Effector memory CD4-positive, alpha-beta T cell (primary cell): ENCODE data around the gene RBP3.

Experiments used
- DNase-seq, 3 donors: peaks; one replicate each; pipeline ENCODE4 v3.0.0-alpha.2; 2020
- H3K27ac ChIP-seq: 2 replicates; pipeline ENCODE4 v1.7.0; 2013; ENCODE audit warnings: mild to moderate bottlenecking, low read length, moderate library complexity; ENCODE audit not compliant: insufficient read depth, poor library complexity, severe bottlenecking
- H3K27me3 ChIP-seq: replicated peaks from 2 replicates; pipeline ENCODE4 v1.7.0; 2013; ENCODE audit warnings: mild to moderate bottlenecking, low read length; ENCODE audit not compliant: insufficient read depth, control insufficient read depth, poor library complexity, severe bottlenecking
- H3K36me3 ChIP-seq: 2 replicates; pipeline ENCODE4 v1.7.0; 2013; ENCODE audit warnings: mild to moderate bottlenecking, low read length, moderate library complexity; ENCODE audit not compliant: control insufficient read depth, insufficient read depth
- H3K4me1 ChIP-seq: 2 replicates; pipeline ENCODE4 v1.7.0; 2013; ENCODE audit warnings: low read length, mild to moderate bottlenecking; ENCODE audit not compliant: control insufficient read depth, insufficient read depth, poor library complexity, severe bottlenecking
- H3K4me3 ChIP-seq: 2 replicates; pipeline ENCODE4 v1.7.0; 2013; ENCODE audit warnings: low read length, low read depth, mild to moderate bottlenecking; ENCODE audit not compliant: insufficient read depth, poor library complexity, severe bottlenecking
- H3K9me3 ChIP-seq: 2 replicates; pipeline ENCODE4 v1.7.0; 2013; ENCODE audit warnings: mild to moderate bottlenecking, low read length, moderate library complexity; ENCODE audit not compliant: control insufficient read depth

The RBP3 gene

DNA sequence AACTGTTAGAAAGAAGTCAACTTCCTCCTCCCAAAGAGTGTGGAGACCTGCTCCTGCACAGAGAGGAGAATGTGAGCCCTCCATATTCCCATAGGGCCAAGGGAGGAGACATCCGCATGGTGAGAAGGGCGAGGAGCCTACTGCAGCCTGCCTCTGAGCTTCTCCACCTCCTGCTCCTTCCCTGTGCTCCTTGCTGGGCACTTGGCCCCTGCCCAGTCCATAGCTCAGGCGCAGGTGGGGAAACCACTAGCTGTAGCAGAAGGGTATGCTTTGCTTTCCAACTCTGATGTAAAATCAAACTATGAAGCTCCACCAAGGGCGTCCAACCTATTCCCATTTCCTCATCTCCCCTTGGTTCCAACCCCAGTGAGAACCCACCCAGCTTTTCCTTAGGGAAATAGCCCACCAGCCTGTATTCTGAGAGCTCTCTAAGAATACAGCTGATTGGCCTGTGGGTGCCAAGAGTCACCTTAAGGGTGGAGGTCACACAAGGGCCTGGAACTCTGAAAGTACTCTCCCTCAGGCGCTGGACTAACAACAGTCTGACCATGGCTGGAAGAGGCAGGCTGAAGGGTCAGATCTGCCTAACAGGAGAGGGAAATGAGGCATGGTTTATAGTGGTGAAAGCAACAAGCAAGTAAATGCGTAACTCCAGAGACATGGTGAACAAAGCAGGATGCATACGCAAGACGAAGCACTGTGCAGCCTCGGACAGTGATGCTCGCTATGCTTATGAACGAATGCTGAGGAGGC lies 22.0 kb downstream of the RBP3 start:
- peaks cover 4% of the 10 kb centered on the region for H3K4me1 ChIP-seq
- H3K27me3 ChIP-seq, result no peaks in the 10 kb centered on the region
- H3K4me3 ChIP-seq, result no peak overlapping the region
- H3K36me3 ChIP-seq, result no peaks in the 10 kb centered on the region
- no peaks in the 10 kb centered on the region for H3K9me3 ChIP-seq
- no peak for DNase-seq
- H3K27ac ChIP-seq, result no peak overlapping the region

DNA sequence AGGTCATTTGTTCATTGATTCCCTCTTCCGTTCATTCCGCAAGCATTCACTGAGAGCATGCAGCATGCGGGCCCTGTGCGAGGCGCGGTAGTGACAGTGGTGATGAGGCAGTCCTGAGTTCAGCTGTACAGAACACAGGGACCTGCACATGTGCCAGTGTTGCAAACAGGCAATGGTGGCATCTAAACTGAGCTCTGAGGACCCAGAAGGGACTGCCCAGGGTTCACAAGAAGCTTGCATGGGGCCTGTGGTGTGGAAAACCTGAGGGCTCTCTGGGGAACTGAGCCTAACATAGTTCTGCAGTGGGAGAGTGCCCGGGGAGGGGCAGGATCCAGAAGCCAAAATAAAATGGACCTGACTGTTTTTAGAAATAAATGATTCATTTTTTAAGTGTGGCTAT lies 22.7 kb downstream of the RBP3 start:
- no peak overlapping the region for H3K4me3 ChIP-seq
- H3K9me3 ChIP-seq, result no peaks in the 10 kb centered on the region
- H3K27me3 ChIP-seq, result no peaks in the 10 kb centered on the region
- no peak overlapping the region for H3K27ac ChIP-seq
- DNase-seq, result no peak
- H3K4me1 ChIP-seq, result peaks cover 4% of the 10 kb centered on the region
- H3K36me3 ChIP-seq, result no peaks in the 10 kb centered on the region

DNA sequence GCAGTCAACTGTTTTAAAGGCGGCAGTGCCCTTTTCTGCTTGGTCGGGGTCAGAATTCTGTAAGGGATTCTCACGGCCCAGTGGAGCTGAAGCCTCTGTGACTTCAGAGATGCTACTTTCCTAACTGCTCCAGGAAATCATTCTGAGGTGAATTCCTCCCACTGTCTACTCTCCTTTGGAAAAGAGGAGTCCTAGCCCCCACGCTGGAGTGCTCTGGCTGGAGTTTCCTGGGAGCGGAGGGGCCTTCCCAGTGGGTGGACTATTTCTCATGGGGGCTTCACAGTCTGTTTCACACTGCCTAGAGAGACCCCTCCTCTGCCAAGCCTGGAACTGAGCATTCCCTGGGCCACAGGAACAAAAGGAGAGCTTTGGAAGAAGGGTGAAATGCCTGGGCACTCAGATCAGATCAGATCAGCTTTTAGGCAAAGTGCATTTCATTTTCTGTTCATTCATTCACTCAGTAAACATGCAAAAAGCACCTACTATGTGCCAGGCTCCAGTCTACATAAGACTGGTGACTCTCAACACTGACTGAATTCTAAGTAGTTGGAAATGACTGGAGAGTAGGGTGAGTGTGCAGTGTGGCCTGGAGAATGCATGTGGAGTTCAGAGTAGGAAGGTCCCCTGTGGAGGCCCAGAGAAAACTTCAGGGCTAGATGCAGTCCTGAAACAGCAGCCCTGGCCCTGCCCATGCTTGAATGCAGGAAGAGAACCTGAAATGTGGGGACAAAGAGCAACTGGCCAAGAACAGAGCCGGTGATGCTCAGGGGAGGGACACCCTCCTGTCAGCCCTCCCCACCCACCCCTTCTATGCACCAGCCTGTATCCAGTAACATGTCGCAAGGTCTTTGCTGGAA lies 23.7 kb downstream of the RBP3 start:
- H3K4me1 ChIP-seq, result peaks cover 4% of the 10 kb centered on the region
- H3K4me3 ChIP-seq, result no peak overlapping the region
- DNase-seq, result no peak
- H3K27ac ChIP-seq, result no peak overlapping the region
- no peaks in the 10 kb centered on the region for H3K36me3 ChIP-seq
- H3K9me3 ChIP-seq, result no peaks in the 10 kb centered on the region
- H3K27me3 ChIP-seq, result no peaks in the 10 kb centered on the region

DNA sequence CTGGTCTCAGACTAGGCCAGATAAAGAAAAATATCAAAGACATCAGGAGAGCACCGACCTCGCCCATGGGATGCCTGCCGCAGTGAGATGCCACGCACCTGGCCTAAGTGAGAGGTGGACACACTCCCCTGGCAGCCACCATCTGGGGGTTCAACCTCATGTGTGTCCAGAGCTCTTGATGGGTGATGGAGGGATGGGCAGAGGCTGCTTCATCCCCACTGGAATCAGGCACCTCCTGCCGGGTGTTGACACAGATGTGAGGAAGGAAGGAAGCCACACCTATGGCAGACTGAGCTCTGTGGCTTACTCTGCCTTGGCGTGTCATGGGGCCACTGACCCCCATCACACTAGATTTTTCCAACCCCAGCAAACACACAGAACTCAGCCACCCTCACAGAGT lies 24.6 kb downstream of the RBP3 start:
- Histone ChIP-seq H3K4me1 (peaks cover 4% of the 10 kb centered on the region), H3K4me3 (no peak overlapping the region), H3K27me3 (no peaks in the 10 kb centered on the region), H3K9me3 (no peaks in the 10 kb centered on the region), H3K36me3 (no peaks in the 10 kb centered on the region), H3K27ac (no peak overlapping the region)
- DNase-seq, result no peak

DNA sequence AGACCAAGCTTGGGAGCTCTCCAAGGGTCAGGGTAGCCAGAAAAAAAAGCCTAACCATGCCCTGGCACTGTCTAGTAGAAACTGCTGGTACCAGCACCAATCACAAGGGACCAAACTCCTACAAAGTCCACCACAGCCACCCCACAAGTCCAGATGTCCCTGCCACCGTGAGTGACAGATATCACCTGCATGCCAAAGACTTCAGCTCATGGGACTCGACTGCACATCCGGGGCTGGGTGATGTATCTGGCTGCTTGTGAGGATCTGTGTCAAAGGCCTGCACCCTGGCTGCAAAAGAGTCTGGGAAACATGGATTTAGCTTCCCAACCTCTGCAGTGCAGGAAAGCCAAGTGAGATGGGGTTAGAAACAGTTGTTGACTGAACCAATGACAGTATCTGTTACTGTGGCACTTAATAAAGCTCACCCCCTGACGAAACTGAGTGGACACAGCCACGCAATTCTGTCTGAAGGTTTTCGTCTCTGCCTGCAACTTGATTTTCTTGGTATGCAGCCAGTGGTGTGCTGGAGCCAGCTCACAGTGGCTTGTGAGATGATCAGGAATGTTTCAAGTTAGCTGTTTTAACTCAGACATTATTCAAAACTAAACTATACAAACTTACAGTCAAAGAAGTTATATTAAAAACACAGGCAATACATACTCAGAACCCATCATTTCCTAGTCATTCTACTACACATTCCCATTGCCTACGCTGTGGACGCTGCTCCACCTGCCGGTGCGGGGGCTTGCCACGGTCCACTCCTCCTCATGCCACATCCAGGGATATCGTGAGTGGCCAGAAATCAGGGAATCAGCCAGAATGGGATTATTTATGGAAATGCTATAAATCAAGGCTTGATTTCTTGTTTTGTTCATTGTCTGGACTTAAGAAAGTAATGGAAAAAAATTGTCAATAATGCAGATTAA lies 26.7 kb downstream of the RBP3 start:
- no peak overlapping the region for H3K27ac ChIP-seq
- H3K4me3 ChIP-seq, result no peak overlapping the region
- peaks cover 4% of the 10 kb centered on the region for H3K4me1 ChIP-seq
- DNase-seq, result no peak
- no peaks in the 10 kb centered on the region for H3K9me3 ChIP-seq
- no peaks in the 10 kb centered on the region for H3K36me3 ChIP-seq
- H3K27me3 ChIP-seq, result no peaks in the 10 kb centered on the region

DNA sequence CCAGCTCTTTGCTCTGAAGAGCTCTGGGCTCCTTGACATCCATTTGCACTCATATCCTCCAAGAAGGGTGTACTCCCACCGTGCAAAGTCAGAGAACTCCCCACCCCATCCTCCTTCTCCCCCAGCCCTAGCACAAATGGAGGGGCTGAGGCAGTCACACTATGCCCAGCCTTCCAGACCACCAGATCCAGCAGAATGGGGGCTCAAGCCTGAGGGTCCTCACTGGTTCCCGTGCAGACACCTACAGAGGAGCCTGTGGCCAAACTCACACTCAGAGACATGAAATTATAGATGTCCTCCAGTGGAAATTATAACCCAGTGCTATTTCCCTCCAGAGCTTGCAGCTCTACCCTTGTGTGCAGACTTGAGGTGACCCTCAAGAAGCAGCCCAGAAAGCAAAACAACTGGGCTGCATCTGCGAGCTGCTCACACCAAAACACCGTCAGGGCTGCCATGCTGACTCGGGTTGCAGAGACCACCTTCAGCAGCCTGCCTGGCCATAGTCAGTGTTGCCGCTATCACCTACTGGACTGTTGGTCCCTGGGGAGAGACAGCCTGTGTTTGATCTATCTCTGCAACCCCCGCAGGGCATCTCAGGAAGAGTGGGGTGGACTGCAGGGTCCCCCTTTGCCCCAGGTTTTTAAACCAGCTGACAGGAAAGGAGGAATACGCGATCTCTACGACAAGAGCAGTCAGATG lies 28.5 kb downstream of the RBP3 start:
- Histone ChIP-seq H3K36me3 (no peaks in the 10 kb centered on the region), H3K27ac (no peak overlapping the region), H3K27me3 (no peaks in the 10 kb centered on the region), H3K4me1 (peaks cover 4% of the 10 kb centered on the region), H3K9me3 (no peaks in the 10 kb centered on the region), H3K4me3 (no peak overlapping the region)
- no peak for DNase-seq

DNA sequence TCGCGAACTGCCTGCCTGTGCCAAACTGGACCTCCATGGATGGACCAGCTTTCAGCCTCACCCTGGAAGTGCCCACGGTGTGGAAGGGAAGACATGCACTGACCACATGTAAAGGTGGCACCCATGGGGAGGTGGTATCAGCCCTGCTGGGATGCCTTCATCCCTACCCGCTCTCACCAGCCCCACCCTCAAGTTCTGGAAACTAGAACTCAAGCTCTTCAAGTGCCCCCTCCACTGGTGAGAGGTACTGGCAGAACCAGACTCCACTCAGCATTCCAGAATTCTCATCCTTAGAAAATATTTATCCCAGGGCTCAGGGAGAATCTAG lies 30.0 kb downstream of the RBP3 start:
- Histone ChIP-seq H3K4me3 (no peak overlapping the region), H3K27me3 (no peaks in the 10 kb centered on the region), H3K36me3 (no peaks in the 10 kb centered on the region), H3K4me1 (no peaks in the 10 kb centered on the region), H3K9me3 (no peaks in the 10 kb centered on the region), H3K27ac (no peak overlapping the region)
- no peak for DNase-seq

DNA sequence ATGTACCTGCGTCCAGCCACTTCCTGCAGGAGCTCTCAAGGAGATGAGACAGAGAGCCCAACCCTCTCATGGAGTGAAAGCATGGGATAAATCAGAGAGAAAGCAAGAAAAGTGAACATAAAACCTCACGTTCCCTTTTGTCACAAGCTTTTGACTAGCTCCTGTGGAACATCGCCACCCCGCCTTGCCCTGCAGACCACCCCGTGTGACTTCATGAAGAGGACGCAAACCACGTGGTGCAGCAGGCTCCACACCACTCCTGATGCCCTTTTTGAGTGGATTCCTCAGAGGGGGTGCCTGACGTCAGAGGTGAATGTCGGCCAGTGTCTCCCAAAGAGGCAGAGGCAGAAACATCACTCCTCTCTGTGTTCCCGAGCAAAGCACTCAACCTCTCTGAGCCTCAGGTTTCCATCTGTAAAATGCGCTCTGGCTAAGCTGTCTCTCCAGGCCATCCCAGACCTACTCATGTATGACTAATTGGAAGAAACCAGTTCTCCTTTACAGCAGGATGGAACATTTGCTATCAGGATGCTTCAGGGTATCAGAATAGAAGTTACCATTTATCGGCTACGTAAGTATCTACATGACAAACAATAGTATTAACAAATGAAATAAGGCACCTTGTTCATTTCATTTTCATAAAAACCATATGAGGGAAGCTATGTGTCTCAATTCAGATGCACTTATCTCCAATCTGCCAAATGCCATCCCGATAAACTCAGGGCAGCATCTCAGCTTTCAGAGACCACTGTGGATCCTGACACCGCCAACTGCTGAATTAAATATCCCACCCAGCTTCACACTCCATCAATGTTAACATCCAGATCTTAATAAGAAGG lies 30.7 kb downstream of the RBP3 start:
- no peak for DNase-seq
- H3K4me1 ChIP-seq, result no peaks in the 10 kb centered on the region
- H3K27me3 ChIP-seq, result peaks cover 4% of the 10 kb centered on the region
- no peaks in the 10 kb centered on the region for H3K36me3 ChIP-seq
- no peak overlapping the region for H3K27ac ChIP-seq
- H3K4me3 ChIP-seq, result no peak overlapping the region
- H3K9me3 ChIP-seq, result no peaks in the 10 kb centered on the region

DNA sequence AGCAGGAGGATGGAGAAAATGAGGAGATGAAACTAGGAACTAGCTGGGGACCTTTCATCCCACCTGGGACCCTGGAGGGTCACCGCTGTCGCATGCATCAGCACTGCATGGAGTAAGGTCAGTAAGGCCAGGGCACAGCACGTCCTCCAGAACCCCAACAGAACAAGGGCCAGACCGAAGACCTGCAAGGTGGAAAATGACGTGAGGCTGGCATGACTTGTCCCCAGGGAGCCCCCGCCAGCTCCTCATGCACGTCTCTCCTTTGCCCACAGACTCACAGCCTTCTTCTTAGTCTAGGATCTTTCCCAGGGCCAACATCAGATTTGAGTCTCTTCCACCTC lies 31.3 kb downstream of the RBP3 start:
- peaks cover 4% of the 10 kb centered on the region for H3K27me3 ChIP-seq
- no peak for DNase-seq

More for the DNA sequence above, 31.3 kb downstream of the RBP3 start:
- H3K9me3 ChIP-seq, result no peaks in the 10 kb centered on the region
- H3K4me3 ChIP-seq, result no peak overlapping the region
- no peaks in the 10 kb centered on the region for H3K4me1 ChIP-seq
- H3K36me3 ChIP-seq, result no peaks in the 10 kb centered on the region
- no peak overlapping the region for H3K27ac ChIP-seq
